Muscle layer of duodenum (tissue), 2 donors: ENCODE data around the gene CLRN1.

ENCODE experiments used
- H3K27ac ChIP-seq: one replicate; pipeline ENCODE4 v1.7.0; 2013; ENCODE audit warnings: mild to moderate bottlenecking, low read length
- H3K27me3 ChIP-seq: one replicate; pipeline ENCODE4 v1.7.0; 2013; ENCODE audit warnings: low read depth, mild to moderate bottlenecking, control low read depth, low read length
- H3K36me3 ChIP-seq, 2 donors: one replicate each; pipeline ENCODE4 v1.7.0; 2013; ENCODE audit warnings: low read length in 2 of 2, control low read depth in 1 of 2, mild to moderate bottlenecking in 1 of 2; ENCODE audit not compliant: insufficient read depth in 2 of 2, control insufficient read depth in 1 of 2
- H3K4me1 ChIP-seq, 2 donors: one replicate each; pipeline ENCODE4 v1.7.0; 2013; ENCODE audit warnings: low read length in 2 of 2, mild to moderate bottlenecking in 2 of 2, control low read depth in 1 of 2, moderate library complexity in 1 of 2; ENCODE audit not compliant: insufficient read depth in 2 of 2, control insufficient read depth in 1 of 2
- H3K4me3 ChIP-seq, 2 donors: one replicate each; pipeline ENCODE4 v1.7.0; 2013; ENCODE audit warnings: low read length in 2 of 2, low read depth in 1 of 2, mild to moderate bottlenecking in 1 of 2
- H3K9me3 ChIP-seq, 2 donors: one replicate each; pipeline ENCODE4 v1.7.0; 2013; ENCODE audit warnings: low read length in 2 of 2, control low read depth in 1 of 2, mild to moderate bottlenecking in 1 of 2; ENCODE audit not compliant: control insufficient read depth in 1 of 2
- donor health status: healthy.

CLRN1 gene

GRCh38 chr3:150942221-150942620 is 30.3 kb downstream of the CLRN1 start:
- Histone ChIP-seq H3K9me3 (no peaks in the 10 kb centered on the region), H3K4me1 (no peaks in the 10 kb centered on the region), H3K4me3 (no peak overlapping the region)

GRCh38 chr3:150936693-150937092 is 35.8 kb downstream of the CLRN1 start:
- H3K36me3 ChIP-seq, result no peaks in the 10 kb centered on the region
- no peaks in the 10 kb centered on the region for H3K27me3 ChIP-seq
- no peaks in the 10 kb centered on the region for H3K9me3 ChIP-seq
- H3K27ac ChIP-seq, result no peak overlapping the region
- no peak overlapping the region for H3K4me3 ChIP-seq
- H3K4me1 ChIP-seq, result no peaks in the 10 kb centered on the region

More at GRCh38 chr3:150942221-150942620, 30.3 kb downstream of the CLRN1 start:
- no peaks in the 10 kb centered on the region for H3K27me3 ChIP-seq
- H3K27ac ChIP-seq, result no peak overlapping the region
- no peaks in the 10 kb centered on the region for H3K36me3 ChIP-seq

- Histone ChIP-seq H3K27ac (no peak overlapping the region), H3K27me3 (no peaks in the 10 kb centered on the region), H3K4me1 (no peaks in the 10 kb centered on the region), H3K36me3 (no peaks in the 10 kb centered on the region), H3K4me3 (no peak overlapping the region), H3K9me3 (no peaks in the 10 kb centered on the region)
Measured at GRCh38 chr3:150933473-150933995, 39.0 kb downstream of the CLRN1 start.

GRCh38 chr3:150931745-150932144 is 40.8 kb downstream of the CLRN1 start:
- H3K36me3 ChIP-seq, result no peaks in the 10 kb centered on the region
- no peaks in the 10 kb centered on the region for H3K4me1 ChIP-seq
- H3K4me3 ChIP-seq, result no peak overlapping the region
- H3K9me3 ChIP-seq, result no peaks in the 10 kb centered on the region
- H3K27ac ChIP-seq, result no peak overlapping the region
- no peaks in the 10 kb centered on the region for H3K27me3 ChIP-seq

- H3K9me3 ChIP-seq, result no peaks in the 10 kb centered on the region
- no peaks in the 10 kb centered on the region for H3K27me3 ChIP-seq
- no peak overlapping the region for H3K27ac ChIP-seq
- no peaks in the 10 kb centered on the region for H3K4me1 ChIP-seq
- no peak overlapping the region for H3K4me3 ChIP-seq
- no peaks in the 10 kb centered on the region for H3K36me3 ChIP-seq
Measured at GRCh38 chr3:150930839-150931238, 41.7 kb downstream of the CLRN1 start.

GRCh38 chr3:150928234-150928633 is 44.3 kb downstream of the CLRN1 start:
- Histone ChIP-seq H3K4me3 (no peak overlapping the region), H3K4me1 (no peaks in the 10 kb centered on the region), H3K27me3 (no peaks in the 10 kb centered on the region), H3K36me3 (no peaks in the 10 kb centered on the region), H3K9me3 (no peaks in the 10 kb centered on the region), H3K27ac (no peak overlapping the region)

GRCh38 chr3:150926328-150926727 is 46.2 kb downstream of the CLRN1 start:
- Histone ChIP-seq H3K27ac (no peak overlapping the region), H3K4me1 (no peaks in the 10 kb centered on the region), H3K9me3 (no peaks in the 10 kb centered on the region), H3K36me3 (no peaks in the 10 kb centered on the region), H3K27me3 (no peaks in the 10 kb centered on the region), H3K4me3 (no peak overlapping the region)

- Histone ChIP-seq H3K36me3 (no peaks in the 10 kb centered on the region), H3K27me3 (no peaks in the 10 kb centered on the region), H3K4me1 (no peaks in the 10 kb centered on the region), H3K27ac (no peak overlapping the region), H3K4me3 (no peak overlapping the region), H3K9me3 (no peaks in the 10 kb centered on the region)
Measured at GRCh38 chr3:150925751-150926201, 46.8 kb downstream of the CLRN1 start.

- Histone ChIP-seq H3K4me3 (no peak overlapping the region), H3K9me3 (no peaks in the 10 kb centered on the region), H3K36me3 (no peaks in the 10 kb centered on the region), H3K4me1 (no peaks in the 10 kb centered on the region), H3K27me3 (no peaks in the 10 kb centered on the region), H3K27ac (no peak overlapping the region)
Measured at GRCh38 chr3:150922611-150923010, 49.9 kb downstream of the CLRN1 start.

- H3K4me3 ChIP-seq, result no peak overlapping the region
Measured at GRCh38 chr3:150921209-150921608, 51.3 kb downstream of the CLRN1 start.

GRCh38 chr3:150920236-150920635 is 52.3 kb downstream of the CLRN1 start:
- no peaks in the 10 kb centered on the region for H3K9me3 ChIP-seq
- H3K27ac ChIP-seq, result no peak overlapping the region
- H3K36me3 ChIP-seq, result no peaks in the 10 kb centered on the region
- H3K4me1 ChIP-seq, result no peaks in the 10 kb centered on the region
- H3K27me3 ChIP-seq, result no peaks in the 10 kb centered on the region
- H3K4me3 ChIP-seq, result no peak overlapping the region

More at GRCh38 chr3:150921209-150921608, 51.3 kb downstream of the CLRN1 start:
- no peak overlapping the region for H3K27ac ChIP-seq
- H3K36me3 ChIP-seq, result no peaks in the 10 kb centered on the region
- no peaks in the 10 kb centered on the region for H3K27me3 ChIP-seq
- H3K4me1 ChIP-seq, result no peaks in the 10 kb centered on the region
- H3K9me3 ChIP-seq, result no peaks in the 10 kb centered on the region

- Histone ChIP-seq H3K4me1 (peaks cover 0 to 7% of the 10 kb centered on the region in 2 donors), H3K27me3 (no peaks in the 10 kb centered on the region), H3K9me3 (no peaks in the 10 kb centered on the region), H3K4me3 (no peak overlapping the region), H3K27ac (no peak overlapping the region), H3K36me3 (no peaks in the 10 kb centered on the region)
Measured at GRCh38 chr3:150917951-150918350, 54.6 kb downstream of the CLRN1 start.
